GM12878 (cell line): ENCODE results near the gene MAPK8IP3. TPM values are rescaled to one million over a fixed set of nuclear protein-coding genes. Genes with fewer than 3 reads are reported as not detected.

Experiments used
- ATAC-seq: fragments of 200-7000 bp; cut with Tn5 transposase; 3 replicates; pipeline ENCODE4 v1.9.1; 2020; ENCODE audit warnings: mild to moderate bottlenecking, moderate library complexity
- BruUV-seq: library from RNA; stranded (reverse); fragments of 400-500 nt; replicated peaks from 2 replicates; lab custom pipeline; 2021; lab: Mats Ljungman, UMichigan
- CTCF ChIA-PET: fragments of 300-600 bp; sonication (Branson Sonifier 250); formaldehyde crosslinking; extraction: SDS; loops from one replicate; lab custom pipeline; 2021; ENCODE audit warnings: inconsistent platforms; lab: Yijun Ruan, JAX
- POLR2A ChIA-PET: fragments of 350-600 bp; formaldehyde crosslinking; extraction: SDS; loops from one replicate; lab custom pipeline; 2021; ENCODE audit warnings: inconsistent platforms; lab: Charles Lee
- RAD21 ChIA-PET: fragments of 300-600 bp; sonication (Branson Sonifier 250); formaldehyde crosslinking; loops from one replicate; lab custom pipeline; 2023; ENCODE audit warnings: antibody characterized with exemption; ENCODE audit not compliant: unreplicated experiment; lab: Charles Lee
- SMC1A ChIA-PET: fragments of 300-600 bp; sonication (Branson Sonifier 250); formaldehyde crosslinking; loops from one replicate; lab custom pipeline; 2023; ENCODE audit not compliant: unreplicated experiment, uncharacterized antibody; lab: Charles Lee
- DNase-seq: peaks from one replicate; pipeline ENCODE4 v3.0.0-alpha.2; 2011; ENCODE audit warnings: low read depth, low spot score
- FAIRE-seq: peaks from 3 replicates; lab custom pipeline; 2011; peaks lifted over from hg19 to GRCh38; lab: Jason Lieb, UNC
- H2AFZ ChIP-seq: 2 replicates; pipeline ENCODE4 v1.6.0; 2011; ENCODE audit warnings: low read depth, low read length, control low read depth; ENCODE audit not compliant: control insufficient read depth
- H3K27ac ChIP-seq: 2 replicates; pipeline ENCODE4 v1.5.1; 2011; ENCODE audit warnings: control low read depth; ENCODE audit not compliant: control insufficient read depth, insufficient read depth
- H3K27me3 ChIP-seq, 2 experiments: replicated peaks in 1 of 2; 2 replicates each; pipeline versions ENCODE4 v1.6.0 to v1.6.1; 2011; ENCODE audit warnings: low read length in 1 of 2; ENCODE audit not compliant: control insufficient read depth in 2 of 2, insufficient read depth in 2 of 2
- H3K36me3 ChIP-seq, 2 experiments: 2 replicates each; pipeline ENCODE4 v1.5.1; 2011; ENCODE audit warnings: low read length in 1 of 2; ENCODE audit not compliant: control insufficient read depth in 2 of 2, insufficient read depth in 2 of 2
- H3K4me1 ChIP-seq: 2 replicates; pipeline ENCODE4 v1.6.1; 2011; ENCODE audit warnings: mild to moderate bottlenecking, low read length, moderate library complexity, mixed read lengths; ENCODE audit not compliant: control insufficient read depth, insufficient read depth
- H3K4me2 ChIP-seq: 2 replicates; pipeline ENCODE4 v1.6.0; 2011; ENCODE audit warnings: control low read depth; ENCODE audit not compliant: control insufficient read depth, insufficient read depth
- H3K4me3 ChIP-seq: fragments of 200-600 bp; sonication (generic); 2 replicates; pipeline ENCODE4 v1.5.1; 2016
- H3K79me2 ChIP-seq: 2 replicates; pipeline ENCODE4 v1.6.0; 2011; ENCODE audit warnings: low read length; ENCODE audit not compliant: control insufficient read depth, insufficient read depth
- H3K9ac ChIP-seq: 2 replicates; pipeline ENCODE4 v1.8.0; 2011; ENCODE audit warnings: low read length, control low read depth, mixed read lengths; ENCODE audit not compliant: control insufficient read depth, insufficient read depth
- H3K9me3 ChIP-seq: replicated peaks from 3 replicates; pipeline ENCODE4 v1.5.1; 2011; ENCODE audit warnings: mild to moderate bottlenecking, low read length; ENCODE audit not compliant: control insufficient read depth, insufficient read depth
- H4K20me1 ChIP-seq: 2 replicates; pipeline ENCODE4 v1.6.0; 2011; ENCODE audit not compliant: control insufficient read depth, insufficient read depth
- CBFB ChIP-seq: IDR thresholded peaks from 2 replicates; pipeline ENCODE4 v1.6.1; 2016; ENCODE audit warnings: antibody characterized with exemption, low read depth
- EZH2 ChIP-seq: IDR thresholded peaks from 2 replicates; pipeline ENCODE4 v1.6.1; 2012; ENCODE audit warnings: low read depth, mild to moderate bottlenecking, control low read depth, inconsistent platforms, low read length, borderline replicate concordance; ENCODE audit not compliant: control insufficient read depth
- GABPA ChIP-seq: IDR thresholded peaks from 2 replicates; pipeline ENCODE4 v1.6.1; 2014; ENCODE audit warnings: antibody characterized with exemption, low read depth, mild to moderate bottlenecking, inconsistent platforms
- HDAC6 ChIP-seq: fragments of 200-600 bp; sonication (generic); IDR thresholded peaks from one replicate; pipeline ENCODE4 v1.8.0; 2017; ENCODE audit warnings: antibody characterized with exemption; ENCODE audit not compliant: unreplicated experiment
- KLF5 ChIP-seq: fragments of 450-650 bp; IDR thresholded peaks from 2 replicates; pipeline ENCODE4 v1.6.1; 2014; ENCODE audit warnings: mild to moderate bottlenecking; ENCODE audit not compliant: partially characterized antibody
- MTA3 ChIP-seq: IDR thresholded peaks from 2 replicates; pipeline ENCODE4 v1.6.1; 2012; ENCODE audit warnings: low read length, inconsistent platforms, borderline replicate concordance
- NR2F1 ChIP-seq: fragments of 450-650 bp; conservative IDR thresholded peaks from 2 replicates; pipeline ENCODE4 v1.6.1; 2017; ENCODE audit warnings: mild to moderate bottlenecking
- PAX8 ChIP-seq: fragments of 450-650 bp; IDR thresholded peaks from 2 replicates; pipeline ENCODE4 v1.6.1; 2017; ENCODE audit warnings: mild to moderate bottlenecking, moderate library complexity
- SMAD1 ChIP-seq: fragments of 450-650 bp; IDR thresholded peaks from 2 replicates; pipeline ENCODE4 v1.6.1; 2018; ENCODE audit warnings: mild to moderate bottlenecking, low read depth; ENCODE audit not compliant: partially characterized antibody
- SREBF2 ChIP-seq: IDR thresholded peaks from 2 replicates; pipeline ENCODE4 v1.6.1; 2012; ENCODE audit warnings: mild to moderate bottlenecking, low read length
- WGBS: methylation state at CpG from one replicate; pipeline ENCODE4 v1.1.6; 2016; ENCODE audit warnings: low lambda C conversion rate; ENCODE audit not compliant: insufficient replicate concordance, insufficient coverage; ENCODE audit errors: missing lambda C conversion rate; 5-methylcytosine and 5-hydroxymethylcytosine counted together
- in situ Hi-C: fragments of 300-500 bp; cut with MboI; formaldehyde crosslinking; loops from 9 replicates; pipeline ENCODE4 v1.14.3; 2018; ENCODE audit warnings: mixed read lengths
- intact Hi-C: fragments of 100-400 bp; cut with micrococcal nuclease; formaldehyde crosslinking; loops from one replicate; pipeline ENCODE4 v1.14.2; 2022; ENCODE audit not compliant: unreplicated experiment
- polyA plus RNA-seq, 11 experiments: library from polyadenylated mRNA; depleted of rRNA in 4 of 11; unstranded in 6 of 11; stranded (reverse) in 5 of 11; fragments of >200 nt; fragmentation: Nextera tagmentation in 4 of 11; fragmentation: Illumina TruSeq in 1 of 11; extraction: Ambion mirVana in 4 of 11; extraction: Trizol in 1 of 11; gene quantifications; 1 replicate in 1 of 11; 2 replicates in 10 of 11; pipeline versions ENCODE4 v1.2.1 to v1.2.3, GENCODE V29; 2011 to 2016; ENCODE audit warnings: inconsistent platforms in 2 of 11, missing spikeins in 2 of 11, low read depth in 1 of 11
- total RNA-seq, 4 experiments: library from RNA; depleted of rRNA in 3 of 4; stranded (reverse); fragments of >200 nt in 3 of 4; fragmentation: Illumina TruSeq in 1 of 4; extraction: Trizol in 1 of 4; gene quantifications; 2 replicates each; pipeline versions ENCODE4 v1.2.1 to v1.2.3, GENCODE V29; 2013 to 2021
- TF ChIP-seq, protein P1 (sequence below): IDR thresholded peaks from 2 replicates; pipeline ENCODE4 v1.6.1; 2012; ENCODE audit warnings: low read length, inconsistent platforms

Gene MAPK8IP3
- total and polyA plus RNA-seq, 10 of the 15 experiments (the other 5 are each of a cell fraction or from before 2014, with no cell fraction given), result 0.06 to 67.9 (median 18.2) TPM

DNA sequence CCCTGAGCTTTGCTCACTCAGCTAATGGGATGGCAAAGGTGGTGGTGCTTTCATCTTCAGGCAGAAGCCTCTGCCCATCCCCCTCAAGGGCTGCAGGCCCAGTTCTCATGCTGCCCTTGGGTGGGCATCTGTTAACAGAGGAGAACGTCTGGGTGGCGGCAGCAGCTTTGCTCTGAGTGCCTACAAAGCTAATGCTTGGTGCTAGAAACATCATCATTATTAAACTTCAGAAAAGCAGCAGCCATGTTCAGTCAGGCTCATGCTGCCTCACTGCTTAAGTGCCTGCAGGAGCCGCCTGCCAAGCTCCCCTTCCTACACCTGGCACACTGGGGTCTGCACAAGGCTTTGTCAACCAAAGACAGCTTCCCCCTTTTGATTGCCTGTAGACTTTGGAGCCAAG lies 5.7 kb upstream of the MAPK8IP3 start:
- H3K79me2 ChIP-seq, result no peaks in the 10 kb centered on the region
- H2AFZ ChIP-seq, result no peak overlapping the region
- ChIA-PET CTCF (interaction anchor here (1.1 kb wide), 1 partner anchor 23 kb away, joined by 4 read pairs; no protein-coding TSS in a partner anchor), POLR2A (interaction anchor here (1.0 kb wide), 1 partner anchor 72 kb away, joined by 3 read pairs; the partner anchor contains the start of genes EME2 and MRPS34), RAD21 (no interaction called here), SMC1A (interaction anchor here (0.7 kb wide), 1 partner anchor 24 kb away, joined by 3 read pairs; no protein-coding TSS in a partner anchor)
- H3K9me3 ChIP-seq, result no peaks in the 10 kb centered on the region
- no peak overlapping the region for H3K4me2 ChIP-seq
- DNase-seq (no peak), FAIRE-seq (no peak), ATAC-seq (no peak)
- in situ Hi-C loops, result no loop called here
- no peak overlapping the region for H3K9ac ChIP-seq
- WGBS, result 98% methylated on average over 3 of the region's 3 CpGs
- peaks cover 22 to 24% of the 10 kb centered on the region in 2 experiments for H3K36me3 ChIP-seq
- peaks cover 4% of the 10 kb centered on the region; the same call in 1 of the 2 replicates for H3K4me1 ChIP-seq
- no TSS peak for BruUV-seq
- no peak overlapping the region for H3K4me3 ChIP-seq
- no peak overlapping the region for H3K27ac ChIP-seq
- TF ChIP-seq GABPA (no peak), EZH2 (no peak), SMAD1 (no peak), SREBF2 (no peak), HDAC6 (no peak), CBFB (no peak), KLF5 (no peak), MTA3 (no peak), NR2F1 (no peak), PAX8 (no peak)
- TF ChIP-seq, protein P1, sequence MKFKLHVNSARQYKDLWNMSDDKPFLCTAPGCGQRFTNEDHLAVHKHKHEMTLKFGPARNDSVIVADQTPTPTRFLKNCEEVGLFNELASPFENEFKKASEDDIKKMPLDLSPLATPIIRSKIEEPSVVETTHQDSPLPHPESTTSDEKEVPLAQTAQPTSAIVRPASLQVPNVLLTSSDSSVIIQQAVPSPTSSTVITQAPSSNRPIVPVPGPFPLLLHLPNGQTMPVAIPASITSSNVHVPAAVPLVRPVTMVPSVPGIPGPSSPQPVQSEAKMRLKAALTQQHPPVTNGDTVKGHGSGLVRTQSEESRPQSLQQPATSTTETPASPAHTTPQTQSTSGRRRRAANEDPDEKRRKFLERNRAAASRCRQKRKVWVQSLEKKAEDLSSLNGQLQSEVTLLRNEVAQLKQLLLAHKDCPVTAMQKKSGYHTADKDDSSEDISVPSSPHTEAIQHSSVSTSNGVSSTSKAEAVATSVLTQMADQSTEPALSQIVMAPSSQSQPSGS, result no peak
- no peaks in the 10 kb centered on the region for H4K20me1 ChIP-seq
- intact Hi-C loops, result no loop called here
- H3K27me3 ChIP-seq, result no peaks in the 10 kb centered on the region
